Ishikawa (cell line): ENCODE data around the gene TEX261.

Experiments
- CEBPB ChIP-seq: IDR thresholded peaks from 2 replicates; pipeline ENCODE4 v1.6.1; 2012
- CREB1 ChIP-seq: IDR thresholded peaks from 2 replicates; pipeline ENCODE4 v1.6.1; 2012; ENCODE audit warnings: low read depth
- EGR1 ChIP-seq: IDR thresholded peaks from 2 replicates; pipeline ENCODE4 v1.6.1; 2012
- EP300 ChIP-seq: IDR thresholded peaks from 2 replicates; pipeline ENCODE4 v1.6.1; 2012; ENCODE audit warnings: borderline replicate concordance
- FOXM1 ChIP-seq: IDR thresholded peaks from 2 replicates; pipeline ENCODE4 v1.6.1; 2012; ENCODE audit warnings: low read depth, borderline replicate concordance
- MAX ChIP-seq: IDR thresholded peaks from 2 replicates; pipeline ENCODE4 v1.6.1; 2012
- NFIC ChIP-seq: IDR thresholded peaks from 2 replicates; pipeline ENCODE4 v1.6.1; 2012
- RAD21 ChIP-seq: IDR thresholded peaks from 2 replicates; pipeline ENCODE4 v1.6.1; 2012; ENCODE audit warnings: low read depth
- REST ChIP-seq: IDR thresholded peaks from 2 replicates; pipeline ENCODE4 v1.6.1; 2012; ENCODE audit warnings: low read depth, mild to moderate bottlenecking
- TAF1 ChIP-seq: IDR thresholded peaks from 2 replicates; pipeline ENCODE4 v1.6.1; 2012; ENCODE audit warnings: low read depth, mild to moderate bottlenecking
- TCF12 ChIP-seq: IDR thresholded peaks from 2 replicates; pipeline ENCODE4 v1.6.1; 2012; ENCODE audit warnings: low read depth
- TEAD4 ChIP-seq: IDR thresholded peaks from 2 replicates; pipeline ENCODE4 v1.6.1; 2012
- USF1 ChIP-seq: IDR thresholded peaks from 2 replicates; pipeline ENCODE4 v1.6.1; 2012
- YY1 ChIP-seq: IDR thresholded peaks from 2 replicates; pipeline ENCODE4 v1.6.1; 2012; ENCODE audit warnings: low read depth
- ZBTB7A ChIP-seq: IDR thresholded peaks from 2 replicates; pipeline ENCODE4 v1.6.1; 2012; ENCODE audit warnings: low read depth

TEX261 gene

GRCh38 chr2:70985956-70986355 lies 8.7 kb downstream of the TEX261 start:
- TF ChIP-seq REST (no peak), FOXM1 (no peak), TCF12 (no peak), NFIC (no peak), CREB1 (no peak), EP300 (no peak), RAD21 (no peak), TEAD4 (no peak), ZBTB7A (no peak), MAX (no peak), CEBPB (no peak), USF1 (no peak), EGR1 (no peak), YY1 (no peak), TAF1 (no peak)

DNA sequence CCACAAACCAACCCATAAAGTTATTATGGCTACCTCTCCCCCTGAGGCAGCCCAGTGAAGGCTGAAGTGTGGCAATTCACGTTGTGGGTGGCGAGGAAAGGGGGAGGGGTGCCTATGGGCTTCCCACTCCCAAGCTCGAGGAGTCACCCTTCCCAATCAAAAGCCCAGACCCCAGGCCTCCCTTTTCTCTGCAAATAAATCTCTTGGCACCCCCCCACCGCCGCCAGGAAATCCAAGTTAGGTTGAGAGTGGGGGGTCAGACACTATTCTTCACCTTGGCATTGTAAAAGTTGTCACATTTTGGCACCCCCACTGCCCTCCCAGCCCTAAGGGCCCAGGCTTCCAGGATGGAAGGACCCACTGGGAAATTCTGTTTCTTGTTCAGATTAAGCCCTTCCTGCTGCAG lies 9.4 kb downstream of the TEX261 start:
- no peak for TF ChIP-seq REST
- TF ChIP-seq YY1, result no peak
- no peak for TF ChIP-seq TEAD4
- no peak for TF ChIP-seq TAF1
- no peak for TF ChIP-seq ZBTB7A
- no peak for TF ChIP-seq FOXM1
- no peak for TF ChIP-seq TCF12
- no peak for TF ChIP-seq EGR1
- no peak for TF ChIP-seq USF1
- no peak for TF ChIP-seq RAD21
- TF ChIP-seq NFIC, result no peak
- no peak for TF ChIP-seq MAX
- no peak for TF ChIP-seq CEBPB
- TF ChIP-seq EP300, result no peak
- no peak for TF ChIP-seq CREB1

GRCh38 chr2:70984576-70985282 lies 9.9 kb downstream of the TEX261 start:
- no peak for TF ChIP-seq EGR1
- no peak for TF ChIP-seq CEBPB
- no peak for TF ChIP-seq TEAD4
- TF ChIP-seq RAD21, result no peak; the same call in 1 of the 2 replicates
- TF ChIP-seq FOXM1, result no peak
- TF ChIP-seq TCF12, result no peak
- TF ChIP-seq TAF1, result no peak
- TF ChIP-seq YY1, result no peak
- TF ChIP-seq MAX, result no peak
- no peak for TF ChIP-seq EP300
- no peak for TF ChIP-seq ZBTB7A
- TF ChIP-seq NFIC, result no peak
- no peak for TF ChIP-seq REST
- TF ChIP-seq USF1, result no peak
- TF ChIP-seq CREB1, result no peak
